Central memory CD8-positive, alpha-beta T cell (primary cell): ENCODE results near the gene EMP2.

Experiments
- ATAC-seq: fragments of 150-1000 bp; cut with Tn5 transposase; replicated peaks from 2 replicates; pipeline ENCODE4 v1.10.0; 2022; ENCODE audit warnings: mild to moderate bottlenecking, moderate FRiP score, moderate number of reproducible peaks; ENCODE audit not compliant: poor library complexity, severe bottlenecking; ENCODE audit errors: extremely low read depth
- DNase-seq, 2 donors: peaks; one replicate each; pipeline ENCODE4 v3.0.0; 2021; ENCODE audit warnings: low spot score in 2 of 2
- H3K27ac Mint-ChIP-seq: one replicate; pipeline ENCODE4 v1.8.0; 2022; ENCODE audit warnings: low read depth, mild to moderate bottlenecking, moderate library complexity, mixed read lengths
- H3K27me3 Mint-ChIP-seq: one replicate; pipeline ENCODE4 v1.8.0; 2022; ENCODE audit warnings: mixed read lengths
- H3K36me3 Mint-ChIP-seq: one replicate; pipeline ENCODE4 v1.8.0; 2022; ENCODE audit warnings: mild to moderate bottlenecking, moderate library complexity, mixed read lengths; ENCODE audit not compliant: insufficient read depth
- H3K4me1 Mint-ChIP-seq: one replicate; pipeline ENCODE4 v1.8.0; 2022; ENCODE audit warnings: mixed read lengths
- H3K4me3 Mint-ChIP-seq: one replicate; pipeline ENCODE4 v1.8.0; 2022; ENCODE audit warnings: mild to moderate bottlenecking, moderate library complexity, mixed read lengths
- H3K9me3 Mint-ChIP-seq: one replicate; pipeline ENCODE4 v1.8.0; 2022; ENCODE audit warnings: mixed read lengths

Gene EMP2

GRCh38 chr16:10581507-10581906 is 1.1 kb upstream of the EMP2 start:
- peaks cover 87% of the 10 kb centered on the region for H3K27me3 Mint-ChIP-seq
- H3K4me1 Mint-ChIP-seq, result no peaks in the 10 kb centered on the region
- H3K4me3 Mint-ChIP-seq, result no peak overlapping the region
- ATAC-seq (no peak), DNase-seq (no peak)
- no peaks in the 10 kb centered on the region for H3K9me3 Mint-ChIP-seq
- no peaks in the 10 kb centered on the region for H3K36me3 Mint-ChIP-seq
- no peak overlapping the region for H3K27ac Mint-ChIP-seq

DNA sequence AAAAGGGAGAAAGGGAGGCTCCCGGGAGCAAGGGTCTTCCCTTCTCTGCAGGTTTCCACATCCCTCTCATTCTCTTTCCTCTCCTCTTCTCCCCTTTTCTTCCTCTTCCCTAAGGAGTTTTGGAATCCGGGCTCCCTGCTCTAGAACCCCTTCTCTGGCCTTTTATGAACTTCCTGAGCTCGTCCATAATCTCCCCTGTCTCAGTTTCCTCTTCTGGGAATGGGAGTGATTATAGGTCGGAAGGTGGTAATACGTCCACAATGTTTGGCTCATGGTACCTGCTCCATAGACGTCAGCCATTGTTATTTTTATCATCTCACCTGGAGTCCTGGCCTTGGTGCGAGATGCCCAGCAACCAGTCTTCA is 467 bp upstream of the EMP2 start:
- peaks cover 82% of the 10 kb centered on the region for H3K27me3 Mint-ChIP-seq
- H3K36me3 Mint-ChIP-seq, result no peaks in the 10 kb centered on the region
- no peak overlapping the region for H3K27ac Mint-ChIP-seq
- H3K4me3 Mint-ChIP-seq, result no peak overlapping the region
- no peak for ATAC-seq
- no peak for DNase-seq
- no peaks in the 10 kb centered on the region for H3K4me1 Mint-ChIP-seq
- H3K9me3 Mint-ChIP-seq, result no peaks in the 10 kb centered on the region

DNA sequence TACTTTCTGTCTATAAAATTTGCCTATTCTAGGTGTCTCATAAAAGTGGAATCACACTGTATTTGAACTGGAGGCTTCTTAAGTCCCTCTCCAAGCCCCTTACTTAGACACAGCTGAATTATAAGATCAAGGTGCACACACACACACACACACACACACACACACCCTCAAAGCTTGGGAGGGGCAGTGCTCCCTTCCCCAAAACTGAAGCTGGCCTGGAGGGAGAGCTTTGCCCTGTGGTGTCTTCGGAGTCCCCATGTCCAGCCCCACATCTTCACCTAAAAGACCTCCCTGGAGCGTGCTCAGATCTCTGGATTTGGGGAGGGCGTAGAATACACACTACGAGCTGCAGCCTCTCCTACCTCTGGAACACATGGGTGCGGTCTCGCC is 828 bp downstream of the EMP2 start:
- peaks cover 79% of the 10 kb centered on the region for H3K27me3 Mint-ChIP-seq
- H3K4me1 Mint-ChIP-seq, result no peaks in the 10 kb centered on the region
- H3K4me3 Mint-ChIP-seq, result no peak overlapping the region
- DNase-seq (no peak), ATAC-seq (no peak)
- H3K27ac Mint-ChIP-seq, result no peak overlapping the region
- no peaks in the 10 kb centered on the region for H3K36me3 Mint-ChIP-seq
- no peaks in the 10 kb centered on the region for H3K9me3 Mint-ChIP-seq

DNA sequence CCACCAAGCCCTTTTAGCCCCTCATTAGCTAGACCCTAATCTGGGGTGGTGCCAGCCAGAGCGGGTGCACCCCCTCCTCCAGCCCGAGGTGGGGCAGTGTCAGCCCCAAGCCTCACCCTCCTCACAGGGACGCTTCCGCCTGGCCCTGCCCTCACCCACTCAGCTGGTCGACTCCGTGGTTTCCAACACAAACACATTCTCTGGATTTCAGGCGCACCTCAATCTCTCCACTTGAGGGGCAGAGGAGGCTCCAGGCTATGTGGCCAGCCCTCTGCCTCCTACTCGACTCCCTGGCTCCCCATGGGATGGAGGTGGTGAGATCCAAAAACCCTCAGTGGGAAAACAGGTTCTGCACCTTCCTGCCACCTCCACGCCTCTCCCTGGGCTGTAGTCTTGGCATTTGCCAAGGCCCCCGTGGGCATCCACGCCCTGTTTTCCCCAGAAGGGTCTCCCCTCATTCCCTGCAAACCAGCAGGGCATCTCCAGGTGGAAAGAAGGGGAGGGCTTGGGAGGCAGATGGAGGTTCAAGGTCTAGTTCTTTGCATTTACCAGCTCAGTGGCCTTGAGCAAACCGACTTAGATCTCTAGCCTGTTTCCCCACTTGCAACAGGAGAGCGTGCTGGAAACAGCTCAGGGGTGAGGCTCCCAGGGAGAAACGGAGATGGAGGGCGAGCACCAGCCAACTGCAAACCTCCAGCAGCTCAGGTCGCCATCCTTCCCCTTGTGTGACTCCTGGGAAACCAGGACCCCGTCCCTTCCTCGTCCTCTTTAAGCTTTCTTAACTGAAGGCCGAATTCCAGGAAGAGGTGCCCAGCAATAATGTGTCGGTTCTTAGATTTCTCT is 1.7 kb downstream of the EMP2 start:
- H3K27me3 Mint-ChIP-seq, result peaks cover 73% of the 10 kb centered on the region
- DNase-seq (no peak), ATAC-seq (no peak)
- no peak overlapping the region for H3K4me3 Mint-ChIP-seq
- H3K9me3 Mint-ChIP-seq, result no peaks in the 10 kb centered on the region
- H3K27ac Mint-ChIP-seq, result no peak overlapping the region
- H3K4me1 Mint-ChIP-seq, result no peaks in the 10 kb centered on the region
- no peaks in the 10 kb centered on the region for H3K36me3 Mint-ChIP-seq

DNA sequence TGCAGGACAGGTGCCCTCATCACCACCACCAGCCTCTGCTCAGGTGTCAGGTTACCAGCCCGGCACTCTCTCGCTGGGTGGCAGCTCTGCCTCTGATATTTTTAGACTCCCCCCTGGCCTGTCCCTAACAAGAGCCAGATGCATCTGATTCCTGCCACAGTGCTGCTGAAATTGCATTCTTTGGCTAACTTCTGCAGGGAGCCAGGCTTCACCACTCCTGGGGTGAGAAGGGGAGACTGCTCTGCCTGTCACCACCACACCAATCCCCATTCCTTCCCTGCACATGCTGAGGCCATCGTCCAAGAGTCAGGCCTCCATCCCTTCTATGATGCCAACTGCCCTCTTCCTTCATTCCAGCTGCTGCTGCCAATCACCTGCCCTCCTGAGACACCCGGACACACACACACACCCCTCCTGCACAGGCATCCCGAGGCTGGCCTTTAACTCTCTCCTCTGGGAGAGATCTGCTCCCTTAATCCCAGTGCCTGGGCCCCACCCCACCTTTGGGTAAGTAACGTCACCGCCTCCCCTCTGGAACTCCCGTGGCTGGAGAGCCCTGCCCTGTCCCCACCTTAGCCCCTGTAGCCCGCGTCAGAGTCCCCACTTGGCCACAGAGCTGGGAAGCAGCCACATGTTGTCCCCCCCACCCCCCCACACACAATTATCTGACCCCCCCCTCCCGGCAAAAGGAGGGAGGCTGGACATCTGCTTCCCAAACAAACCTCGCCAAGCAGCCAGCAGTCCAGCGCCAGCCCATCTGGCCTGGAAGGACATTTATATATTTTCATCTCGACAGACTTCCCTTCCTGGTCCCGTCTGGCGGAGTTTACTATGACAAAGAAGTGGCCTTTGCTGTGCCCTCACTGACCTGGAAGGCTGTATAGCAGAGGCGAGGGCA is 2.8 kb downstream of the EMP2 start:
- Mint-ChIP-seq H3K27ac (no peak overlapping the region), H3K4me3 (no peak overlapping the region), H3K27me3 (peaks cover 66% of the 10 kb centered on the region), H3K36me3 (no peaks in the 10 kb centered on the region), H3K9me3 (no peaks in the 10 kb centered on the region), H3K4me1 (no peaks in the 10 kb centered on the region)
- no peak for DNase-seq
- no peak for ATAC-seq

GRCh38 chr16:10576390-10577304 is 3.8 kb downstream of the EMP2 start:
- DNase-seq (no peak), ATAC-seq (no peak)
- Mint-ChIP-seq H3K9me3 (no peaks in the 10 kb centered on the region), H3K4me1 (no peaks in the 10 kb centered on the region), H3K36me3 (no peaks in the 10 kb centered on the region), H3K4me3 (no peak overlapping the region), H3K27me3 (peaks cover 60% of the 10 kb centered on the region), H3K27ac (no peak overlapping the region)

DNA sequence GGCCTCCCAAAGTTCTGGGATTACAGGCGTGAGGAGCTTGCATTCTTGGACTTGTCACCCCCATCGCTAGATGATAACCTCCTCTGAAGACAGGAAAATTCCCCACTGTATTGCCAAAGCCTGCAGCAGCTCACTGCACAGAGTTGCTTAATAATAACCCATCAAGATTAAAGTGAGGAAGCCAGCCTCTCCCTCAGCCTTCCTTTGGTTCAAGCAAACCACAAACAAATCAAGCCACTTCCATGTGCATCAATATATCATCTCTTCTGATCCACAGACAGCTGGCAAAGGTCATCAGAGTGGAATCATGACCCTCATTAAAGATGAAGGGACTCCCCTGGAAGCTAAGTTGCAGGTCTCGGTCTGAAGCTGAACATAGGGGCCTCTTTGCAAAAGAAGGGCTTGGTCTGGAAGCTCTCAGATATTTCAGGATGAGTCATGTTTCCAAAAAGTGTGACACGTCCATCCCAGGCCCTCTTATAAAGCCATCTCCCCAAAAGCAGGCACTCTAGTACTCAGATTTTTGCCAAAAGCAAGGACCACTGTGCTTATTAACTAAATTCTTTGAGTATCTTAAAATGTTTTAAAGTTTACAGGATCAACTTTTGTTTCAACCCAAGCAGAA is 4.8 kb downstream of the EMP2 start:
- ATAC-seq, result no peak
- H3K27me3 Mint-ChIP-seq, result peaks cover 50% of the 10 kb centered on the region
- H3K36me3 Mint-ChIP-seq, result no peaks in the 10 kb centered on the region
- no peaks in the 10 kb centered on the region for H3K4me1 Mint-ChIP-seq
- H3K9me3 Mint-ChIP-seq, result no peaks in the 10 kb centered on the region
- DNase-seq, result no peak
- H3K27ac Mint-ChIP-seq, result no peak overlapping the region
- no peak overlapping the region for H3K4me3 Mint-ChIP-seq

DNA sequence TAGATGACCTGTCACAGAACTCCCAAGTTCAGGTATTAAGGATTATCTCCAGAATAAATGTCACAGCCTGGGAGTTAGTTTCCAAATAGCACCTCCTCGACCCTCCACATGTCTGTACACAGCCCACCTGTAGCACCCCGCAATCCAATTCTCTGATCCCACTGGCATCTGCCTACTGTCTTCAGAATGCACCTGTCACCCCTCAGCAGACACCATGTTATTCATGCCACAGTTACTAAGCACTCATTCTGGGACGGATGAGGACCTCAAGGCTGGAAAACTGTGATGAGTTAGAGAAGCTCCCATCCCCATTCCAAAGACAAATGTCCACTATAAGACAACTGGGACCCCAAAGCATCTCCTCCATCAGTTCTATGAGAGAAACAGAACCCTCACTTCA is 7.8 kb downstream of the EMP2 start:
- no peak overlapping the region for H3K27ac Mint-ChIP-seq
- H3K36me3 Mint-ChIP-seq, result no peaks in the 10 kb centered on the region
- peaks cover 27% of the 10 kb centered on the region for H3K27me3 Mint-ChIP-seq
- H3K9me3 Mint-ChIP-seq, result no peaks in the 10 kb centered on the region
- H3K4me1 Mint-ChIP-seq, result no peaks in the 10 kb centered on the region
- ATAC-seq (no peak), DNase-seq (no peak)
- no peak overlapping the region for H3K4me3 Mint-ChIP-seq

- Mint-ChIP-seq H3K27me3 (peaks cover 31% of the 10 kb centered on the region), H3K36me3 (no peaks in the 10 kb centered on the region), H3K27ac (no peak overlapping the region), H3K4me3 (no peak overlapping the region), H3K9me3 (no peaks in the 10 kb centered on the region), H3K4me1 (no peaks in the 10 kb centered on the region)
- ATAC-seq (no peak), DNase-seq (no peak)
These were observed 9.0 kb downstream of the EMP2 start for GRCh38 chr16:10571354-10571753.

DNA sequence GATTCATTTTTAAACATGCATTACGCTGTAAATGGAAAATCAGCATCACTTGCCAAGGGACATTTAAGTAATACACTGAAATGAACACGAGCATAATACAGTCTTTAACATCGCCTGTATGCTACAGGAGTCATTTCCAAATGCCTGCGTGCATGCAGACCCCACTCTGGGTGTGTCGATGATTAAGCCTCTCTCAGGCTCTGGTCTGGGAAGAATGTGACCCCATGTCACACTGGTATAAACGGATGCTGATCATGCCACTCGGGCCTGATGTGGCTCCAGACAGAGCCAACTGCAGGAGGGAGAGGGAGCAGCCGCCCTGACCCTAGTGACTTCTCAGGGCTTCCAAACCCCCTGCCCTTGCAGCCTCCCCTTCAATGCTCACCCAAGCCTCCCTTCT is 10.8 kb downstream of the EMP2 start:
- Mint-ChIP-seq H3K9me3 (no peaks in the 10 kb centered on the region), H3K27ac (no peak overlapping the region), H3K4me3 (no peak overlapping the region), H3K36me3 (no peaks in the 10 kb centered on the region), H3K27me3 (peaks cover 24% of the 10 kb centered on the region), H3K4me1 (no peaks in the 10 kb centered on the region)
- DNase-seq, result no peak
- ATAC-seq, result no peak

DNA sequence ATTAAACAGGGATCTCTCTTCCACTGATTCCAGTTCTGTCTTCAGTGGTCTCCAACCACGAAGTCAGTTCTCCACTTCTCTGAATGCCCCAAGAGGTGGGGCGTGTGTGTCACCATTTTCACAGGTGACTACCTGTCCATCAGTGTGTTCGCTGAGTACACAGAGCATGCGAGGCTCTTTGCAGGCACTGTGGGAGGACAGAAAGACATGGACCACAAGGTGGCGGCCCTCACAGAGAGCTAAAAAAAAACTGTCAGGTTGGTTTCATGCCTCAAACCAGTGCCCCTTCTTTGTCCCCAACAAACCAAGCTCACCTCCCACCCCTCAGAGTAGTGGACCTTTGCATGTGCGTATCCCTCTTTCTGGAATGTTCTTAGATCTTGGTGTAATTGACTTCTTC is 13.8 kb downstream of the EMP2 start:
- H3K4me3 Mint-ChIP-seq, result no peak overlapping the region
- no peaks in the 10 kb centered on the region for H3K4me1 Mint-ChIP-seq
- peaks cover 44% of the 10 kb centered on the region for H3K27me3 Mint-ChIP-seq
- H3K36me3 Mint-ChIP-seq, result no peaks in the 10 kb centered on the region
- DNase-seq, result no peak
- no peak overlapping the region for H3K27ac Mint-ChIP-seq
- no peak for ATAC-seq
- H3K9me3 Mint-ChIP-seq, result no peaks in the 10 kb centered on the region

GRCh38 chr16:10565167-10565566 is 15.2 kb downstream of the EMP2 start:
- Mint-ChIP-seq H3K9me3 (no peaks in the 10 kb centered on the region), H3K27me3 (peaks cover 58% of the 10 kb centered on the region), H3K4me3 (no peak overlapping the region), H3K27ac (no peak overlapping the region), H3K36me3 (no peaks in the 10 kb centered on the region), H3K4me1 (no peaks in the 10 kb centered on the region)
- no peak for DNase-seq
- ATAC-seq, result no peak
